H7 (cell line): ENCODE measurements around the gene ABCG2. TPM values are rescaled to one million over a fixed set of nuclear protein-coding genes. Genes with fewer than 3 reads are reported as not detected.
A peak's percentile ranks its signal among the peaks of the same experiment; 100 is the strongest.
"Not testable (repeated sequence)": the region's sequence is repeated elsewhere in the genome, so short reads cannot be mapped to it uniquely, and the experiment has no call there.

ENCODE experiments used
- DNase-seq: peaks from one replicate; pipeline ENCODE4 v3.0.0; 2012
- H3K27me3 ChIP-seq: 2 replicates; pipeline ENCODE4 v1.6.0; 2011; ENCODE audit warnings: mild to moderate bottlenecking, low read length; ENCODE audit not compliant: control insufficient read depth, insufficient read depth
- H3K36me3 ChIP-seq: replicated peaks from 2 replicates; pipeline ENCODE4 v1.5.1; 2011; ENCODE audit warnings: low read length; ENCODE audit not compliant: control insufficient read depth, insufficient read depth
- H3K4me3 ChIP-seq: 2 replicates; pipeline ENCODE4 v1.5.1; 2011; ENCODE audit warnings: low read depth, mild to moderate bottlenecking, control low read depth, low read length, moderate library complexity; ENCODE audit not compliant: insufficient read depth
- total RNA-seq: library from RNA; depleted of rRNA; stranded (reverse); fragments of >200 nt; shearing (Covaris generic); gene quantifications from 2 replicates; pipeline ENCODE4 v1.2.3, GENCODE V29; 2014

ABCG2 gene
- total RNA-seq, 1 experiment from 2014 or later = 9.0 TPM

DNA sequence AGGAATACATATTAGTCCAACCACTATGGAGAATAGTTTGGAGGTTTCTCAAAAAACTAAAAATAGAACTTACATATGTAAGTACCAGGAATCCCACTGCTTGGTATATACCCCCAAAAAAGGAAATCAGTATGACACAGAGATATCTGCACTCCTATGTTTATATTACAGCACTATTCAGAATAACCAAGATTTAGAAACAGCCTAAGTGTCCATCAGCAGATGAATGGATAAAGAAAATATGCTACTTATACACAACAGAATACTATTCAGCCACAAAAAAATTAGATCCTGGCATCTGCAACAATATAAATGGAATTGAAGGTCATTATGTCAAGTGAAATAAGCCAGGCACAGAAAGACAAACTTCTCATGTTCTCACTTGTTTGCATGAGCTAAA, 27.5 kb upstream of the ABCG2 start:
- Histone ChIP-seq H3K4me3 (no peak overlapping the region), H3K36me3 (no peaks in the 10 kb centered on the region), H3K27me3 (no peaks in the 10 kb centered on the region)
- no peak for DNase-seq

DNA sequence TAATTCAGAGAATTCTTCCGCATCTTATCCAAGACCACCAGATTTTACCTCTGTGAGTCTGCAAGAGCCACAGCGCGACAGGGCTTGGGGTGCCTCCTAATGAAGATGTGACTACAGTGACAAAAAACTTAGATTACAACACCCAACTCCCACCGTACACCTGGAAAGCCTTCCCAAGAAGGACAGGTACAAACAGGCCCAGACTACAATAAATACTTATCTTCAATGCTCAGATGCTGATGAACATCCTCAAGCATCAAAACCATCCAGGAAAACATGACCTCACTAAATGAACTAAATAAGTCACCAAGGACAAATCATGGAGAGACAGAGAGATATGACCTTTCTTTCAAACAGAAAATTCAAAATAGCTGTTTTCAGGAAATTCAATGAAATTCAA, 20.8 kb upstream of the ABCG2 start:
- Histone ChIP-seq H3K4me3 (no peak overlapping the region), H3K36me3 (no peaks in the 10 kb centered on the region), H3K27me3 (no peaks in the 10 kb centered on the region)
- DNase-seq = no peak

DNA sequence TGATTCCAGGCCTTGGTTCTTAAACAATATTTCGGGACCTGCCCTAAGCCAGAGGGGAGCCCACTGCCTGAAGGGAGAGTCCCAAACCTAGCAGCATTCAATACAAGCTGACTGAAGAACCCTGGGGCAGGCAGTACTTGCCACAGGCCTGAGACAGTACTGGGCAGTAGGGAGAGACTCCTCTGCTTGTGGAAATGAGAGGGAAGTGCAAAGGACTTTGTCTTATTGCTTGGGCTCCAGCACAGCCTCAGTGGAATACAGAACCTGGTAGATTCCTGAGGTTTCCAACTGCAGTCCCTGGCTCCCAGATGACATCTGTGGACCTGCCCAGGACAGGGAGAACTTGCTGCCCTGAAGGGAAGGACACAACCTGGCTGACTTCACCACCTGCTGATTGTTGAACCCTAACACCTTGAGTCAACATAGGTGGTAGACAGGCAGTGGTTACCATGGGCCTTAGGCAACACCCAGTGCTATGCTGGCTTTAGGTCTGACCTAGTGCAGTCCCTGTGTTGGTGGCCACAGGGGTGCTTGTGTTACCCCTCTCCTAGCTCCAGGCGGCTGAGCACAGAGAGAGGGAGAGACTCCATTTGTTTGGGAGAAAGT, 20.3 kb upstream of the ABCG2 start:
- no peak for DNase-seq

GRCh38 chr4:88177983-88178625, 19.7 kb upstream of the ABCG2 start:
- no peaks in the 10 kb centered on the region for H3K36me3 ChIP-seq
- DNase-seq = peak; percentile 75
- no peaks in the 10 kb centered on the region for H3K27me3 ChIP-seq
- H3K4me3 ChIP-seq = no peak overlapping the region

More for the DNA sequence above, 20.3 kb upstream of the ABCG2 start:
- H3K27me3 ChIP-seq = no peaks in the 10 kb centered on the region
- no peaks in the 10 kb centered on the region for H3K36me3 ChIP-seq
- H3K4me3 ChIP-seq = no peak overlapping the region

- Histone ChIP-seq H3K36me3 (no peaks in the 10 kb centered on the region), H3K4me3 (no peak overlapping the region)
- DNase-seq = no peak
These were observed 14.5 kb upstream of the ABCG2 start for GRCh38 chr4:88172987-88173386.

DNA sequence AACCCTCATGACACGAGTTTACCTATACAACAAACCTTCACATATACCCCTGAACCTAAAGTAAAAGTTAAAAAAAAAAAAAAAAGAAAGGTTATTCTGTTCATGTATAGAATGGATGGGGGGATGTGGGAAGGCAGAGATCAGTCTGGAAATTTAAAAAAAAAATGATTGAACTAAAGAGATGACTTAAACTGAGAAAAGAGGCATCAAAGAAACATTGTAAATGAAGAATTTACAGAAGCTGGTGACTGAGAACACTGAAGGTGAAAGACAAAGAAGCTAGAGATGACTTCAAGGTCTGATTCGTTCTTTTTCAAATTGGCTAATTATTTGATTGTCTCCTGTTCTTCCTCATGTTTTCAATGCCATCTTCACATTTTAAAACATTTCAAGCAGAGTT, 12.8 kb upstream of the ABCG2 start:
- no peaks in the 10 kb centered on the region for H3K36me3 ChIP-seq
- H3K4me3 ChIP-seq = no peak overlapping the region
- no peak for DNase-seq
- no peaks in the 10 kb centered on the region for H3K27me3 ChIP-seq

More at GRCh38 chr4:88172987-88173386, 14.5 kb upstream of the ABCG2 start:
- H3K27me3 ChIP-seq = no peaks in the 10 kb centered on the region

DNA sequence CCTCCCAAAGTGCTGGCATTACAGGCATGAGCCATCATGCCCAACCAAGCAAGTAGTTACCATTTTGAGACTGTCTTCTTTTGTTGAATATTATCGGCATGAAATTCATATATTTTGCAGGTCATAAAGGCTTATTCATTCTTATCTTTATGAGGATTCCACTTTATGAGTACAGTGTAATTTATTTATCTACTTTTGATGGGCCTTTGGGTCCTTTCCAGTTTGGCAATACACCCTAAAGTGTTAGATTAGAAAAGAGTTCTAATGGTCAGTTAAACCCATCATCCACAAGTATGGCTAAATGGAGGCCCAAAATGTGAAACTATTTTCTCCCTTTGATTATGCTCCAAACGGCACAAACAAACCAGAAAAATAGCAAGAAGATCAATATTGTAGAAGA, 10.9 kb upstream of the ABCG2 start:
- H3K36me3 ChIP-seq = no peaks in the 10 kb centered on the region
- no peak overlapping the region for H3K4me3 ChIP-seq
- no peaks in the 10 kb centered on the region for H3K27me3 ChIP-seq
- DNase-seq = no peak

- H3K4me3 ChIP-seq = no peak overlapping the region
- DNase-seq = no peak
- H3K36me3 ChIP-seq = no peaks in the 10 kb centered on the region
- H3K27me3 ChIP-seq = no peaks in the 10 kb centered on the region
These were observed 8.2 kb upstream of the ABCG2 start for GRCh38 chr4:88166608-88167007.

- Histone ChIP-seq H3K4me3 (no peak overlapping the region), H3K27me3 (0 out of 2 replicates have a peak, but pooled peaks cover 1% of the 10 kb centered on the region), H3K36me3 (no peaks in the 10 kb centered on the region)
- DNase-seq = no peak
These were observed 4.9 kb upstream of the ABCG2 start for GRCh38 chr4:88163336-88163735.

DNA sequence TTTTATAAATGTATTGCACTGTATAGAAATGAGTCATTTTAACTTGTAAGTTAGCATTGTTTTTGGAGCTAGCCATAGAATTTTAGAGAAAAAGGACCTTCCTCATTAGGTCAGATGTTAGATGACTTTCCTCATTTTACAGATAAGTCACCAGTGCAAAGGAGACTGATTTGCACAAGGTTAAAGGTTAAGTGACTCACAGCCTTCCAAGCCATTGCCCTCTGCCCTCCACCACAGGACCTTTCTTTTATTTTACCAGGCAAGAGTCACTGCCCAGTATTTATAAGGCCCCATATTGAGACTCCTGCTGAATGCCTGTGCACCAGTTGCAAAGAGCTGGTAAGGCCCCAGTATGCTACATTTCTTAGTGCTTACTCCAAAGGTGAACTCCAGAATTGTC, 4.2 kb upstream of the ABCG2 start:
- no peak overlapping the region for H3K4me3 ChIP-seq
- no peaks in the 10 kb centered on the region for H3K36me3 ChIP-seq
- no peak for DNase-seq
- 0 out of 2 replicates have a peak, but pooled peaks cover 1% of the 10 kb centered on the region for H3K27me3 ChIP-seq

DNA sequence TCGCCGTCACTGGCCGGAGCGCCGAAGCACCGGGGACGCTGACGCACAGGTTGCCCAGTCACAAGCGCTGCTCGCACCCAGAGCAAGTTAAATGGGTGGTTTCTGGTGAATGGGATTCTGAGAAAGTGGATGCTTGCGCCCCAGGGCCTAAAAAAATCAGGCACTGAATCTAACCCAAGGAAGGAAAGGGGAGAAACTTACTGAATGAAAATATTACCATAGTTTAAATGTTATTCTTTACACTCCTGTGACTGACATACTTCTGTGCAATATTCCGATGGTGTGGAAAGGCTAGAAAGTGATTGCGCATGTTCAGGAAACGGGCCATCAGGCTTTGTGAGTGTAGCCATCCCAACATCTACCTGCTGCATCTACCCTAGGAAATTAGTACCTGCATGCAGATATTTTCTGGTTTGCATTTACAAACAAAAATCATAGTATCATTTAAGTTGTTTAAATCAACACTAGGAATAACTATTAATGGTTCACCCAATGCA, 838 bp upstream of the ABCG2 start:
- H3K27me3 ChIP-seq = 0 out of 2 replicates have a peak, but pooled peaks cover 1% of the 10 kb centered on the region
- peak overlapping the region; percentile 62 for H3K4me3 ChIP-seq
- H3K36me3 ChIP-seq = no peaks in the 10 kb centered on the region
- DNase-seq = no peak

DNA sequence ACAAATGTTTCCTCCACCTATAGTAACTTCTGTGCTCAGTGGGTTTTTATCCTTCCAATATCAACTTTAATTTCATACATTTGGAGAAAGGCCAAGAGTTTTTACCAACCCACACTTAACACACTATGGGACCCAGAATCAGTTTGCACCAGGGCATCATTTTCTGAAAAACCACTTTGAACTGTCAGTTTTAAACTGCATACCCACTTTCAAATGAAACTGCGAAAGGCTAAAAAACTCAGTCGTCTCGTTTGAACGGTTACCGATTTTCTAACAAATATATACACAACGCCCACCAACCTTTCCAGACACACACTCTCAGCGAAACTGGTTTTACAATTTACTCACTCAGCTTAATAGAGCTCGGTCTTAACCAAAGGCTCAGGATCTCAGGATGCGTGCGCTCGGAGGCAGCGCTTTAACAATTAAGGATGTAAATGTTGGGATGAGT, 376 bp downstream of the ABCG2 start:
- Histone ChIP-seq H3K4me3 (peak overlapping the region; percentile 62), H3K27me3 (0 out of 2 replicates have a peak, but pooled peaks cover 1% of the 10 kb centered on the region), H3K36me3 (no peaks in the 10 kb centered on the region)
- DNase-seq = no peak

DNA sequence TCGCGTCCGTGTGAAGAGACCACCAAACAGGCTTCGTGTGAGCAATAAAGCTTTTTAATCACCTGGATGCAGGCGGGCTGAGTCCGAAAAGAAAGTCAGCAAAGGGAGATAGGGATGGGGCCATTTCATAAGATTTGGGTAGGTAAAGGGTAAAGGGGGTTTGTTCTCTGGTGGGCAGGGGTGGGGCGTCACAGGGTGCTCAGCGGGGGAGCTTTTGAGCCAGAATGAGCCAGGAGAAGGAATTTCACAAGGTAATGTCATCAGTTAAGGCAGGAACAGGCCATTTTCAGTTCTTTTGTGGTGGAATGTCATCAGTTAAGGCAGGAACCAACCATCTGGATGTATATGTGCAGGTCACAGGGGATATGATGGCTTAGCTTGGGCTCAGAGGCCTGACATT, 6.1 kb downstream of the ABCG2 start:
- DNase-seq, H3K4me3 ChIP-seq, H3K36me3 ChIP-seq, H3K27me3 ChIP-seq: not testable (repeated sequence)

DNA sequence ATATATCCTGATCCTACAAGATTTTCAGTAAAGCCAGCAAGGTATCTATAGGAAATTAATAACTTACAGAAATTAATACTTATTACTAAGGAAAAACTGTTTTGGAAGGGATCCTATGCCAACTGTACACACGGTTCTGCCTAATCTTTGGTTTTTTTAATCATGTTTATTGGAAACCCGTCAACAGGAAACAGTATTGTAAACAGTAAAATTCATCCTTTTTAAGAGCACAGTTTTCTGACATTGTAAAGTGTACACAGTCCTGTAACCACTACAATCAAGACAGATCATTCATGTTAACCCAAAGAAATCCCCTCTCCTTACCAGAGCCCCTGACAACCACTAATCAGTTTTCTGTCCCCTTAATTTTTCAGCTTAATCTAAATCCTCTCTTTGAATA, 9.9 kb downstream of the ABCG2 start:
- H3K4me3 ChIP-seq = no peak overlapping the region
- H3K36me3 ChIP-seq = no peaks in the 10 kb centered on the region
- no peak for DNase-seq
- H3K27me3 ChIP-seq = no peaks in the 10 kb centered on the region

DNA sequence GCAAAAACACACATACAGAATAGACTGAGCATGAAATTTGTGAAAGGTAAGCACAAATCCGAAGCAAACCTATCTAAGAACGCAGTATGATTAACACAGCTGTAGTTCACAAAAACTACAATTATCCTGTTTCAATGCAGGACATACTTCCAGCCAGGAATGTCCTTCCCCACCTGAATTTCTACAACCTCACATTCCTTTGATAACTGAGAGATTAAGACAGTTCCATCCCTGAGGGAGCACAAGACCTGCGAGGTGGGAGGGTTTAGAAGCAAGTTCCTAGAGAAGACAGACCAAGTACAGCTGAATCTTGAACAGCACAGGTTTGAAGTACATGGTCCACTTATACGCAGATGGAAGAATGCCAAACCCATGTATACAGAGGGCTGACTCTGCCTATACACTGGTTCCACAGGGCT, 10.6 kb downstream of the ABCG2 start:
- H3K4me3 ChIP-seq = no peak overlapping the region
- H3K36me3 ChIP-seq = no peaks in the 10 kb centered on the region
- H3K27me3 ChIP-seq = no peaks in the 10 kb centered on the region
- DNase-seq = no peak
